IMR-90 (cell line): ENCODE measurements around the gene GALNT17. TPM values are rescaled to one million over a fixed set of nuclear protein-coding genes. Genes with fewer than 3 reads are reported as not detected.

Experiments used
- ATAC-seq: fragments of 200-7000 bp; cut with Tn5 transposase; 2 replicates; pipeline ENCODE4 v1.9.1; 2020; ENCODE audit warnings: low read depth, mild to moderate bottlenecking, moderate library complexity
- BruUV-seq: library from RNA; stranded (reverse); fragments of 400-500 nt; replicated peaks from 2 replicates; lab custom pipeline; 2021; lab: Mats Ljungman, UMichigan
- CTCF ChIA-PET: fragments of 300-600 bp; formaldehyde crosslinking; extraction: SDS; loops from one replicate; lab custom pipeline; 2021; ENCODE audit warnings: antibody characterized with exemption; lab: Yijun Ruan, JAX
- POLR2A ChIA-PET: fragments of 300-600 bp; sonication (Branson Sonifier 250); formaldehyde crosslinking; loops from one replicate; lab custom pipeline; 2022; ENCODE audit warnings: antibody characterized with exemption; ENCODE audit not compliant: unreplicated experiment; lab: Charles Lee
- DNase-seq: peaks from one replicate; pipeline ENCODE4 v3.0.0; 2013
- H2AFZ ChIP-seq: replicated peaks from 2 replicates; pipeline ENCODE3; 2013; ENCODE audit warnings: low read length, mild to moderate bottlenecking; ENCODE audit not compliant: poor library complexity
- H2AK5ac ChIP-seq: 2 replicates; pipeline ENCODE4 v1.6.1; 2013; ENCODE audit warnings: low read depth, low read length, inconsistent platforms
- H2AK9ac ChIP-seq: replicated peaks from 2 replicates; pipeline ENCODE3; 2013; ENCODE audit warnings: mild to moderate bottlenecking, low read depth, low read length, moderate library complexity; ENCODE audit not compliant: poor library complexity
- H2BK120ac ChIP-seq: 2 replicates; pipeline ENCODE4 v1.6.1; 2013; ENCODE audit warnings: low read depth, low read length, inconsistent platforms
- H2BK15ac ChIP-seq: 3 replicates; pipeline ENCODE4 v1.6.1; 2013; ENCODE audit warnings: low read depth, low read length, inconsistent platforms
- H2BK20ac ChIP-seq: 2 replicates; pipeline ENCODE4 v1.6.1; 2013; ENCODE audit warnings: low read depth, mild to moderate bottlenecking, inconsistent platforms, low read length, moderate library complexity
- H2BK5ac ChIP-seq: 2 replicates; pipeline ENCODE4 v1.6.1; 2013; ENCODE audit warnings: mild to moderate bottlenecking, low read depth, low read length, inconsistent platforms; ENCODE audit not compliant: poor library complexity, severe bottlenecking
- H3K14ac ChIP-seq: replicated peaks from 2 replicates; pipeline ENCODE4 v1.6.1; 2013; ENCODE audit warnings: low read depth, low read length, inconsistent platforms
- H3K18ac ChIP-seq: 2 replicates; pipeline ENCODE4 v1.6.1; 2013; ENCODE audit warnings: low read depth, low read length, control low read depth
- H3K23ac ChIP-seq: 2 replicates; pipeline ENCODE4 v1.6.1; 2013; ENCODE audit warnings: low read depth, low read length, inconsistent platforms
- H3K27ac ChIP-seq: 2 replicates; pipeline ENCODE4 v1.5.1; 2013; ENCODE audit warnings: mild to moderate bottlenecking, control low read depth, low read length; ENCODE audit not compliant: insufficient read depth
- H3K27me3 ChIP-seq: 2 replicates; pipeline ENCODE4 v1.6.1; 2013; ENCODE audit warnings: low read length; ENCODE audit not compliant: control insufficient read depth, insufficient read depth
- H3K36me3 ChIP-seq: 2 replicates; pipeline ENCODE4 v1.6.1; 2013; ENCODE audit warnings: low read length, mixed read lengths; ENCODE audit not compliant: control insufficient read depth, insufficient read depth
- H3K4ac ChIP-seq: 2 replicates; pipeline ENCODE4 v1.6.1; 2013; ENCODE audit warnings: low read depth, low read length, inconsistent platforms
- H3K4me1 ChIP-seq: 2 replicates; pipeline ENCODE4 v1.6.1; 2013; ENCODE audit warnings: low read length, mixed read lengths; ENCODE audit not compliant: control insufficient read depth, insufficient read depth
- H3K4me2 ChIP-seq: 2 replicates; pipeline ENCODE4 v1.6.1; 2013; ENCODE audit warnings: low read depth, mild to moderate bottlenecking, control low read depth, low read length, moderate library complexity
- H3K4me3 ChIP-seq: 2 replicates; pipeline ENCODE4 v1.5.1; 2013; ENCODE audit warnings: low read depth, mild to moderate bottlenecking, control low read depth, low read length, moderate library complexity; ENCODE audit not compliant: insufficient read depth
- H3K56ac ChIP-seq: 2 replicates; pipeline ENCODE4 v1.6.1; 2013; ENCODE audit warnings: low read length, inconsistent platforms; ENCODE audit not compliant: insufficient read depth; ENCODE audit errors: extremely low read depth
- H3K79me1 ChIP-seq, 2 experiments: 2 replicates each; pipeline ENCODE4 v1.6.1; 2013; ENCODE audit warnings: low read length in 2 of 2, inconsistent platforms in 1 of 2, low read depth in 1 of 2
- H3K9ac ChIP-seq: 2 replicates; pipeline ENCODE4 v1.6.1; 2013; ENCODE audit warnings: low read depth, low read length, control low read depth
- H3K9me1 ChIP-seq: 2 replicates; pipeline ENCODE4 v1.6.1; 2013; ENCODE audit warnings: low read length, inconsistent platforms; ENCODE audit not compliant: insufficient read depth
- H3K9me3 ChIP-seq: 2 replicates; pipeline ENCODE4 v1.6.1; 2013; ENCODE audit warnings: low read length; ENCODE audit not compliant: control insufficient read depth, insufficient read depth
- H4K20me1 ChIP-seq: 2 replicates; pipeline ENCODE4 v1.6.1; 2013; ENCODE audit warnings: low read length, inconsistent platforms; ENCODE audit not compliant: insufficient read depth
- H4K5ac ChIP-seq: 2 replicates; pipeline ENCODE4 v1.6.1; 2013; ENCODE audit warnings: mild to moderate bottlenecking, low read depth, low read length, control low read depth
- H4K8ac ChIP-seq, 2 experiments: 2 replicates each; pipeline ENCODE4 v1.6.1; 2013; ENCODE audit warnings: low read depth in 2 of 2, low read length in 2 of 2, control low read depth in 1 of 2, inconsistent platforms in 1 of 2
- H4K91ac ChIP-seq: 2 replicates; pipeline ENCODE4 v1.6.1; 2013; ENCODE audit warnings: low read depth, low read length, inconsistent platforms; ENCODE audit not compliant: insufficient read depth
- BHLHE40 ChIP-seq: fragments of 150-350 bp; IDR thresholded peaks from 2 replicates; pipeline ENCODE4 v1.6.1; 2016; ENCODE audit warnings: mild to moderate bottlenecking, low read depth, low read length
- CEBPB ChIP-seq: IDR thresholded peaks from 2 replicates; pipeline ENCODE4 v1.6.1; 2012; ENCODE audit warnings: low read depth, low read length, improper control_type of control experiment
- CHD1 ChIP-seq: IDR thresholded peaks from 2 replicates; pipeline ENCODE4 v1.6.1; 2012; ENCODE audit warnings: low read depth, low read length, improper control_type of control experiment
- CTCF ChIP-seq: conservative IDR thresholded peaks from 2 replicates; pipeline ENCODE4 v1.5.1; 2012; ENCODE audit warnings: mild to moderate bottlenecking, low read depth, low read length, improper control_type of control experiment
- ELK1 ChIP-seq: fragments of 150-350 bp; IDR thresholded peaks from 2 replicates; pipeline ENCODE4 v1.6.1; 2016; ENCODE audit warnings: low read depth, mild to moderate bottlenecking, low read length, moderate library complexity, borderline replicate concordance
- FOS ChIP-seq: fragments of 150-350 bp; IDR thresholded peaks from 2 replicates; pipeline ENCODE4 v1.6.1; 2016; ENCODE audit warnings: low read depth, low read length
- MAFK ChIP-seq: IDR thresholded peaks from 2 replicates; pipeline ENCODE4 v1.6.1; 2012; ENCODE audit warnings: low read depth, low read length, improper control_type of control experiment
- MAZ ChIP-seq: IDR thresholded peaks from 2 replicates; pipeline ENCODE4 v1.6.1; 2012; ENCODE audit warnings: low read depth, mild to moderate bottlenecking, low read length, improper control_type of control experiment, moderate library complexity, borderline replicate concordance
- MXI1 ChIP-seq: IDR thresholded peaks from 2 replicates; pipeline ENCODE4 v1.6.1; 2012; ENCODE audit warnings: low read depth, mild to moderate bottlenecking, low read length, moderate library complexity, borderline replicate concordance
- NFE2L2 ChIP-seq: fragments of 150-350 bp; IDR thresholded peaks from 2 replicates; pipeline ENCODE4 v1.6.1; 2016; ENCODE audit warnings: low read depth, mild to moderate bottlenecking, low read length
- POLR2A ChIP-seq: IDR thresholded peaks from 2 replicates; pipeline ENCODE4 v1.6.1; 2012; ENCODE audit warnings: mild to moderate bottlenecking, low read depth, low read length
- RAD21 ChIP-seq: IDR thresholded peaks from 2 replicates; pipeline ENCODE4 v1.6.1; 2012; ENCODE audit warnings: low read length, improper control_type of control experiment
- RCOR1 ChIP-seq: IDR thresholded peaks from 2 replicates; pipeline ENCODE4 v1.6.1; 2012; ENCODE audit warnings: mild to moderate bottlenecking, low read length, improper control_type of control experiment; ENCODE audit not compliant: insufficient replicate concordance
- RFX5 ChIP-seq: IDR thresholded peaks from 2 replicates; pipeline ENCODE4 v1.8.0; 2012; ENCODE audit warnings: low read depth, mild to moderate bottlenecking, low read length, moderate library complexity
- SMC3 ChIP-seq: fragments of 150-350 bp; IDR thresholded peaks from 2 replicates; pipeline ENCODE4 v1.6.1; 2016; ENCODE audit warnings: low read depth, mild to moderate bottlenecking, antibody characterized with exemption, low read length, moderate library complexity
- USF2 ChIP-seq: fragments of 150-350 bp; IDR thresholded peaks from 2 replicates; pipeline ENCODE4 v1.6.1; 2017; ENCODE audit warnings: mild to moderate bottlenecking, antibody characterized with exemption, low read length, low read depth
- WGBS, 2 experiments: methylation state at CpG; one replicate each; pipeline versions ENCODE4 v1.1.5 to v1.1.7; 2013; ENCODE audit warnings: missing lambda C conversion rate in 2 of 2; ENCODE audit not compliant: insufficient read length in 1 of 2; ENCODE audit errors: extremely low coverage in 2 of 2; 5-methylcytosine and 5-hydroxymethylcytosine counted together
- dilution Hi-C: fragments of 300-500 bp; cut with HindIII; formaldehyde crosslinking; loops from one replicate; pipeline ENCODE4 v1.14.3; 2018; ENCODE audit warnings: low sequenced_read_pairs; ENCODE audit not compliant: unreplicated experiment
- in situ Hi-C: fragments of 300-500 bp; cut with MboI; formaldehyde crosslinking; loops from 3 replicates; pipeline ENCODE4 v1.14.3; 2019; ENCODE audit warnings: low sequenced_read_pairs, inconsistent platforms, mixed read lengths
- intact Hi-C: fragments of 100-400 bp; cut with micrococcal nuclease; formaldehyde crosslinking; loops from 2 replicates; pipeline ENCODE4 v1.10.0; 2022
- polyA plus RNA-seq, 3 experiments: library from polyadenylated mRNA; depleted of rRNA; stranded (reverse); fragments of >200 nt; gene quantifications; 2 replicates each; pipeline ENCODE4 v1.2.3, GENCODE V29; 2012; ENCODE audit warnings: low replicate concordance in 1 of 3
- total RNA-seq: library from RNA; depleted of rRNA; stranded (reverse); fragments of >200 nt; gene quantifications from 2 replicates; pipeline ENCODE4 v1.2.3, GENCODE V29; 2012

The GALNT17 gene
- total and polyA plus RNA-seq, 2 of the 4 experiments (the other 2 are of a cell fraction), result not detected

- no TSS peak for BruUV-seq
- H4K5ac ChIP-seq, result no peak overlapping the region
- H2BK120ac ChIP-seq, result no peak overlapping the region
- dilution Hi-C loops, result no loop called here
- no peaks in the 10 kb centered on the region for H3K27me3 ChIP-seq
- no peak overlapping the region for H3K9ac ChIP-seq
- H4K20me1 ChIP-seq, result no peaks in the 10 kb centered on the region
- H3K4me2 ChIP-seq, result no peak overlapping the region
- no peak overlapping the region for H3K56ac ChIP-seq
- POLR2A ChIA-PET, result no interaction called here
- no peak overlapping the region for H3K14ac ChIP-seq
- TF ChIP-seq CEBPB, result no peak
- no peak for TF ChIP-seq MAZ
- no peak for TF ChIP-seq USF2
- no peak for TF ChIP-seq POLR2A
- TF ChIP-seq ELK1, result no peak
- no peak for TF ChIP-seq MAFK
- no peak for TF ChIP-seq NFE2L2
- no peak for TF ChIP-seq CHD1
- TF ChIP-seq RAD21, result no peak
- no peak for TF ChIP-seq FOS
- TF ChIP-seq RFX5, result no peak
- TF ChIP-seq MXI1, result no peak
- TF ChIP-seq SMC3, result no peak
- TF ChIP-seq CTCF, result no peak
- TF ChIP-seq BHLHE40, result no peak
- TF ChIP-seq RCOR1, result no peak
- H3K9me3 ChIP-seq, result peaks cover 15% of the 10 kb centered on the region
- H4K91ac ChIP-seq, result no peak overlapping the region
- no peak overlapping the region for H2BK20ac ChIP-seq
- H3K79me1 ChIP-seq, result no peaks in the 10 kb centered on the region
- H2AK5ac ChIP-seq, result no peak overlapping the region
- no peak for ATAC-seq
- H2BK15ac ChIP-seq, result no peak overlapping the region
- H3K4me1 ChIP-seq, result no peaks in the 10 kb centered on the region
- intact Hi-C loops, result no loop called here
- no peak overlapping the region for H2AK9ac ChIP-seq
- CTCF ChIA-PET, result no interaction called here
- no peak overlapping the region for H3K18ac ChIP-seq
- no peaks in the 10 kb centered on the region for H3K36me3 ChIP-seq
- 0% methylated on average over 1 of the region's 9 CpGs; no CpG with 5 or more reads in 1 of the 2 experiments for WGBS, 2 experiments
- no peak overlapping the region for H2BK5ac ChIP-seq
- DNase-seq, result no peak
- no peak overlapping the region for H3K4ac ChIP-seq
- in situ Hi-C loops, result no loop called here
- no peaks in the 10 kb centered on the region for H3K9me1 ChIP-seq
- no peak overlapping the region for H4K8ac ChIP-seq
- H3K27ac ChIP-seq, result no peak overlapping the region
- no peak overlapping the region for H2AFZ ChIP-seq
- H3K4me3 ChIP-seq, result no peak overlapping the region
- H3K23ac ChIP-seq, result no peak overlapping the region
These were observed 155.0 kb downstream of the GALNT17 start for GRCh38 chr7:71286924-71287323.
